ENCODE data around the gene SIT1. TPM values are rescaled to one million over a fixed set of nuclear protein-coding genes. Genes with fewer than 3 reads are reported as not detected.

The SIT1 gene
- total and polyA plus RNA-seq, 4 donors = 0.36 TPM; not detected in 3

DNA sequence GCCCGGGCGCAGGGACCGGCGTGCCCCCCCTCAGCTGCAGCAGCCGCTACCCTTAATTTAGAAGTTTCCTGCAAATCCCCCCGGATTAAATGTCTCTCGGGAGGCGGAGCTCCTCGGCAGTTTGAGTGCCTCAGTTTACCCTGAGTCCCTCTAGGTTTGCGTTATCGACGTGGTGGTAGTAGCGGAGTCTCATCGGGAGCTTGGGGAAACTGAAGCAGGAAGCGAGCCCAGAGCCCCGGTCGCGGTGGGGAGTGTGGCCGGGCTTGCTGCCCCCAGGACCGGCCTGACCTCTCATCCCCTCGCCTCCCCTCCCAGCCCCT, 39.5 kb upstream of the SIT1 start:
- Histone ChIP-seq H3K27ac (ENCODE audit: low read depth, low read length) (peak overlapping the region; percentile 95), H3K27me3 (ENCODE audit: control insufficient read depth, insufficient read depth, low read length) (no peaks in the 10 kb centered on the region), H3K9me3 (ENCODE audit: control insufficient read depth, insufficient read depth, low read length) (no peaks in the 10 kb centered on the region), H3K4me3 (ENCODE audit: low read depth, low read length) (peak overlapping the region; percentile 88), H3K4me1 (ENCODE audit: control insufficient read depth, insufficient read depth, low read length) (peaks cover 34% of the 10 kb centered on the region), H3K36me3 (ENCODE audit: control insufficient read depth, insufficient read depth, low read length) (peaks cover 4% of the 10 kb centered on the region)
- WGBS (ENCODE audit: insufficient coverage) = 0% methylated on average over 21 of the region's 21 CpGs
- DNase-seq (ENCODE audit: low read depth in 4 of 6, low spot score in 6 of 6) = peak in 1 of 6 donors; percentile 48

DNA sequence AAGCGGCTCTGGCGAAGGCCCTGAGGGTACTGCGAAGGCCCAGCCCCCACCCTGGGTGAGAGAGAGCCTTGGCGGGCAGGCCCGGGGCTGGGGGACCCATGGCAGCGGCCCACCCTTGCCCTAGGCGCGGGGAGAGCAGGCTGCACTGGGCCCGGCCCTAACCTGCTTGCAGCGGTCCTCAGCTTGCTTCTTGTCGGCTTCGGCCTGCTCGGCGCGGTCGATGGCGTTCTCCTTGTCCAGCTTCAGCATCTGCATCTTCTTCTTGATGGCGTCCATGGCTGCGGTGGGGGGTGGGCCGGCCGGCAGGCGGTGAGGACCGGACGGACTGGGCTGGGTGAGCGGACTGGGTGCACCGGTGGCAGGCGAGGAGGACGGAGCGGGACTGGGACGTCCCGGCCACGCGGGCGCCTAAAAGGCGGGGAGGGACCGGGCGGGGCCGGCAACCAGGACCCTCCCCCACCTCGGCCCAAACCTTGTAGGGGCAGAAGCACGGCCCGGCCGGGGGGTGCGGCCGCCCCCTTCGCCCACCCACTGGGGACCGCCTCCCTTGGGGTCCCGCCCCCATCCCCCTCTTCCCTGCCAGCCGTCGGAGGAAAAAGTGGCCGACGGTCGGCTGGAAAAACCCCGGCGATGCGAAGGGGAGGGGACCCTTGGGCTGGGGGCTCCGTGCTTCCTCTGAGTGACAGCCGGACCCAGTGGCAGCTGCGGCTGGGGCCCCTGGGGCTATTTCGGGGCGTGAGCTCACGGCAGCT, 39.0 kb upstream of the SIT1 start, which contains the start of gene TPM2:
Gene TPM2 (minus strand): TSS at position 384 of the 752 bp plus-strand sequence. CDS start 108 bp downstream, at position 276.
- peak within 1 kb of the TSS; percentile 88 for H3K4me3 ChIP-seq (ENCODE audit: low read depth, low read length)
- peaks cover 34% of the 10 kb centered on the region for H3K4me1 ChIP-seq (ENCODE audit: control insufficient read depth, insufficient read depth, low read length)
- 9% methylated on average over 57 of the region's 61 CpGs for WGBS (ENCODE audit: insufficient coverage)
- H3K27me3 ChIP-seq (ENCODE audit: control insufficient read depth, insufficient read depth, low read length) = no peaks in the 10 kb centered on the region
- peak within 1 kb of the TSS; percentile 95 for H3K27ac ChIP-seq (ENCODE audit: low read depth, low read length)
- no peaks in the 10 kb centered on the region for H3K9me3 ChIP-seq (ENCODE audit: control insufficient read depth, insufficient read depth, low read length)
- peaks cover 9% of the 10 kb centered on the region for H3K36me3 ChIP-seq (ENCODE audit: control insufficient read depth, insufficient read depth, low read length)
- peak in 1 of 6 donors; percentile 45 for DNase-seq (ENCODE audit: low read depth in 4 of 6, low spot score in 6 of 6)

DNA sequence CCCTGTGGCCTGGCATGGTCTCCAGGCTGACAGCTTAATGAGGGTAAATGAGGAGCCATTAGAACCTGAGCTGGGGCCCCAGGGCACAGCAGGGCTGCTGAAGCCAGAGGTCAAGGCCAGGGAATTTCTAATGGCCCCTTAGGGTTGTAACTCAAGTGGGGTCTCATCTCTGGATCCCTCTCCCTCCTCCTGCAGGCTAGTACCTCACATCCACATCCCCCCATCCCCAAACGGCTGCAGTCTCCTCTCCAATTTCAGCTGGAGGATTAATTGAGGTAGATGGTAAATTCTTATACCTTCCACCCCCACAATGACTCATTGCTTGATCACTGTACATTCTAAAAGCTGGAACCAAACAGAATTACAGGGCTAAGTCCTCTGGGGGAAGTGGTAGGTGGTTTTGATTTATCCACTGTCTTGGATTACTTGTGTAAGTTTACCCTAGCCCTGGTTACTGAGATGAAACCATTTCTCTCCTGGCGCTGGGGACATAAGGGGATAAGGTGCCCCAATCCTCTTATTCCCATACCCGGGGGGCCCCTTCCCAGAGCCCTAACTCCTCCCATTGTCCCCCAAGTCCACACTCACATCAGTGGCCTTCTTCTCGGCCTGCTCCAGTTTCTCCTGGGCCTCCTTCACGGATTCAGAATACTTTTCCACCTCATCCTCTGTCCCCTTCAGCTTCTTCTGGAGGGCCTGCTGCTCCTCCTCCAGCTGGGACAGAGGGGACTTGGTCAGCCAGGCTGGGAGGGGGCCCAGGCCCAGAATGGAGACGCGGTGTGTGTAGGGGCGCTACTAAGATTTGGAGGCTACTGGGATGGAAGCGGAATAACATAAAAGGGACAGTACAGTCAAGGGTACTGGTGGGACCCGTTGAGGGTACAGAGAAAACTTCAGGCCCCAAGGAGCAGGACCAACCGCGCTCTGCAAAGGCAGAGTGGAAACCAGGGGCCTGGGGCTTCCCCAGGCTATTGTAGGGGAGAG, 38.1 kb upstream of the SIT1 start:
- 60% methylated on average over 11 of the region's 12 CpGs for WGBS (ENCODE audit: insufficient coverage)
- DNase-seq (ENCODE audit: low read depth in 4 of 6, low spot score in 6 of 6) = no peak
- H3K9me3 ChIP-seq (ENCODE audit: control insufficient read depth, insufficient read depth, low read length) = no peaks in the 10 kb centered on the region
- peak overlapping the region; percentile 88 for H3K4me3 ChIP-seq (ENCODE audit: low read depth, low read length)
- no peaks in the 10 kb centered on the region for H3K27me3 ChIP-seq (ENCODE audit: control insufficient read depth, insufficient read depth, low read length)
- peaks cover 34% of the 10 kb centered on the region for H3K4me1 ChIP-seq (ENCODE audit: control insufficient read depth, insufficient read depth, low read length)
- peaks cover 13% of the 10 kb centered on the region for H3K36me3 ChIP-seq (ENCODE audit: control insufficient read depth, insufficient read depth, low read length)
- H3K27ac ChIP-seq (ENCODE audit: low read depth, low read length) = peak overlapping the region; percentile 95

DNA sequence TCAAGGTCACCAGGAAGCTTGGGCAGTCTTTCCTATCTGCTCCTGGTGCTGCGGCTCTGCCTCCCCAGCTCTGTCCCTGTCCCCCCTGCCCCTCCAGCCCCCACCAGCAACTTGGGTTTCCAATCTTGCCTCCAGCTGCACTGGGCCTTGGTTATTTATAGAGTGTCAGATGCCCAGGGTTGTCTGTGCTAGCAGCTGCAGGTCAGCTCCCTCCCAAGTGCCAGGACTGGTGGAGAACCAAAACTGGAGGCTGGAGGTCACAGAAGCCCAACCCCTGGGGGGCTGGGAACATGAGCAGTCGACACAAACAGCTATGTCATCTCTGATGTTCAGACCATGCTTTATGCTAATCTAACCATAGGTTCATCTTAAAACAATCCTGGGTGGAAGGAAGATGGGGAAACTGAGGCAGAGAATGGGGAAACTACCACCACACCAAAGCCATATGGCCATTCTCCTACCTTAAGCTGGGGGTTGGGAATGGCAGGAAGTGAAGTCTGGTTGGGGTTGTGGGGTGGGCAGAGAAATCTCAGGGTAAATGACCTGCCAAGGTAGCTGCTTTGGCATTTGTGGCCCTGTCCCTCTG, 37.3 kb upstream of the SIT1 start:
- no peak overlapping the region for H3K4me3 ChIP-seq (ENCODE audit: low read depth, low read length)
- no peak for DNase-seq (ENCODE audit: low read depth in 4 of 6, low spot score in 6 of 6)
- no peaks in the 10 kb centered on the region for H3K9me3 ChIP-seq (ENCODE audit: control insufficient read depth, insufficient read depth, low read length)
- H3K4me1 ChIP-seq (ENCODE audit: control insufficient read depth, insufficient read depth, low read length) = peaks cover 34% of the 10 kb centered on the region
- no CpG with 5 or more reads among the region's 2 CpGs for WGBS (ENCODE audit: insufficient coverage)
- peaks cover 13% of the 10 kb centered on the region for H3K36me3 ChIP-seq (ENCODE audit: control insufficient read depth, insufficient read depth, low read length)
- no peaks in the 10 kb centered on the region for H3K27me3 ChIP-seq (ENCODE audit: control insufficient read depth, insufficient read depth, low read length)
- no peak overlapping the region for H3K27ac ChIP-seq (ENCODE audit: low read depth, low read length)

DNA sequence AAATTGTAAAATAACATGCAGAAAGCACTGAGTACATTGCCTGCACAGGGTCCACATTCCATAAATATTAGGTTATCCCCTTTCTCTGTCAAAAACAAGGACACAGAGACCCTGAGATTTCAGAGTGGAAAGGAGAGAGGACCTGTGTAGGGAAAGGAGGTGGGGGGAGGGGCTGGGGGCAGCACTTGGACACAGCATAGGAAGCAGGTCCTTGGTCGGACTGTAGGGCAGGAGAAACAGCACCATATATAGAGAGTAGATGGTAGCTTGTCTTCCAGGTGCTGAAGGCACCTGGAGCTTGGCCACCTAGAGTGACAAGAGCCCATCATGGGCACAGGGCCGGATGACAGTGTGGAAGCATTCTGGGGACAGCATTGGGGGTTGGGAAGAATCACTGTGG, 36.6 kb upstream of the SIT1 start:
- Histone ChIP-seq H3K36me3 (ENCODE audit: control insufficient read depth, insufficient read depth, low read length) (peaks cover 16% of the 10 kb centered on the region), H3K27ac (ENCODE audit: low read depth, low read length) (no peak overlapping the region), H3K9me3 (ENCODE audit: control insufficient read depth, insufficient read depth, low read length) (no peaks in the 10 kb centered on the region), H3K4me3 (ENCODE audit: low read depth, low read length) (no peak overlapping the region), H3K4me1 (ENCODE audit: control insufficient read depth, insufficient read depth, low read length) (peaks cover 34% of the 10 kb centered on the region), H3K27me3 (ENCODE audit: control insufficient read depth, insufficient read depth, low read length) (no peaks in the 10 kb centered on the region)
- no CpG with 5 or more reads among the region's 2 CpGs for WGBS (ENCODE audit: insufficient coverage)
- no peak for DNase-seq (ENCODE audit: low read depth in 4 of 6, low spot score in 6 of 6)

DNA sequence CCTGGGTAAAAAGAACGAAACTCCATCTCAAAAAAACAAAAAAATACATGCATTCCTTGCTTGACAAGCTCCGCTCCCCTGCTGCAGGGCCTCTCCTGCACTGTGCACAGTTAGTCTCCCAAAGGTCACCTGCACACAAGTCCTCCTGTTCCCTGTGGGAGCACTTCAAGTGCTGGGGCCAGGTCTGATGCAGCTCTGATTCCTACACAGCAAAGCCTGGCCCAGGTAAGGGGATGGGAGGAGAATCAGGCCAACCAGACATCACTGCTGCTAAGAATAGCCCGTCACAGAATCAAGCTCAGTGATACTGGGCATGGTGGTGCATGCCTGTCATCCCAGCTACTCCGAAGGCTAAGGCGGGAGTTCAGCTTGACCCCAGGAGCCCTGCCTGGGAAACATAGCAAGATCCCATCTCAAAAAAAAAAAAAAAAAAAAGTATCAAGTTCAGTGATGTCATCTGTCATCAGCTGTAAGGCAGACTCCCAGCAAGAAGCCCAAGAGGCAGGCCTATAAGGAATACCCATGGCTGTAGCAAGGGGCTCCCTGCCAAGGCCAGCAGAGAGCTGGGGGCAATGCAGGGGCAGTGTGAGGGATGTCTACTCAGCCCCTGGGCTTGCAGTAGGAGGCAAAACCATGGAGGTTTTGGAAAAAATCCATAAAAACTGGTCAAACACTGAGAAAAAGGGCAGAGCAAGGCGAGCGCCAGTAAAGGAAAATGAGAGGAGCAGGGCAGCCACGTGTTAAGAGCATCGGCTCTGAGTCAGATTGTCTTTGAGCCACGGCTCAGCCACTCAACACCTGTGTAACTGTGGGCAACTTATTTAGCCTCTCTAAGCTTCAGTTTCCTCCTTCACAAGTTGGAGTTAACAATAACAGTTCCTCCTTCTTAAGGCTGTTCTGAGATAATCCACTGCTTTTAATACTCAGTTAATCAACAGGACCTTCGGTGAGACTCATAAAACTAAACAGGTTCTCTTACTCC, 35.8 kb upstream of the SIT1 start:
- Histone ChIP-seq H3K4me1 (ENCODE audit: control insufficient read depth, insufficient read depth, low read length) (peaks cover 33% of the 10 kb centered on the region), H3K27me3 (ENCODE audit: control insufficient read depth, insufficient read depth, low read length) (no peaks in the 10 kb centered on the region), H3K4me3 (ENCODE audit: low read depth, low read length) (no peak overlapping the region), H3K36me3 (ENCODE audit: control insufficient read depth, insufficient read depth, low read length) (peaks cover 18% of the 10 kb centered on the region), H3K9me3 (ENCODE audit: control insufficient read depth, insufficient read depth, low read length) (no peaks in the 10 kb centered on the region), H3K27ac (ENCODE audit: low read depth, low read length) (peak overlapping the region; percentile 40)
- no peak for DNase-seq (ENCODE audit: low read depth in 4 of 6, low spot score in 6 of 6)
- WGBS (ENCODE audit: insufficient coverage) = 75% methylated on average over 7 of the region's 11 CpGs

DNA sequence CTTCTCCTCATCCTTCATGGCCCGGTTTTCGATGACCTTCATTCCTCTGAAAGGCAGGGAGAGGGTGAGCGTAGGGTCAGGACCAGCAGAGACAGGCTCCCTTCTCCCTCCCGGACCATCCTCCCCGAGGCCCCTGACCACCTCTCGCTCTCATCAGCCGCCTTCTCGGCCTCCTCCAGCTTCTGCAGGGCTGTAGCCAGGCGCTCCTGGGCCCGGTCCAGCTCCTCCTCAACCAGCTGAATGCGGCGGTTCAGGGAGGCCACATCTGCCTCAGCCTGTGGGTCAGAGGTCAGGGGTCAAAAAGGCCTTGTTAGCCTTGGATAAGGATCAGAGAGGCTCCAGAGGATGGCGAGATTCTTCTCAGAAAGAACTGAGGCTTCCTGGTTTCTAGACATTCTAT, 34.8 kb upstream of the SIT1 start:
- WGBS (ENCODE audit: insufficient coverage) = 71% methylated on average over 10 of the region's 13 CpGs
- Histone ChIP-seq H3K9me3 (ENCODE audit: control insufficient read depth, insufficient read depth, low read length) (no peaks in the 10 kb centered on the region), H3K4me1 (ENCODE audit: control insufficient read depth, insufficient read depth, low read length) (peaks cover 27% of the 10 kb centered on the region), H3K36me3 (ENCODE audit: control insufficient read depth, insufficient read depth, low read length) (peaks cover 18% of the 10 kb centered on the region), H3K27me3 (ENCODE audit: control insufficient read depth, insufficient read depth, low read length) (no peaks in the 10 kb centered on the region), H3K4me3 (ENCODE audit: low read depth, low read length) (no peak overlapping the region), H3K27ac (ENCODE audit: low read depth, low read length) (no peak overlapping the region)
- DNase-seq (ENCODE audit: low read depth in 4 of 6, low spot score in 6 of 6) = peak in 1 of 6 donors; percentile 44

DNA sequence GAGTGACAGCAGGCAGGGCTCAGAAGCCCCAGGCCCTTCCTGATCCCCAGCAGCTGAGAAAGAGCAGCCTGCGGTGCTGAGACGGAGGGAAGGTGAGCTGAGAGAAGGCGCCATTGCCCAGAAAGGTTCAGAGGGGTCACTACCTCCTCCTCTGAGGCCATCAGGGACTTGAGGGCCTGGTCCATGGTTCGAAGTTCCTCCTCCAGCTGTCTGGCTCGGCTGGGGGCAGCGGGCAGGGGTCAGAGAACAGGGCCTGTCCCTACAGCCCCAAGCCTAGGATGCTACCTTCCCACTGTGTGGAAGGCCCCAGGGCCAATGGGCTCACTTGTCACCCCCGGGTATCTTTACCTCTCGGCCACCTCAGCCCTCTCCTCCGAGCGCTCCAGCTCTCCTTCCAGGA, 34.2 kb upstream of the SIT1 start:
- no peak for DNase-seq (ENCODE audit: low read depth in 4 of 6, low spot score in 6 of 6)
- 94% methylated on average over 9 of the region's 10 CpGs for WGBS (ENCODE audit: insufficient coverage)
- Histone ChIP-seq H3K4me1 (ENCODE audit: control insufficient read depth, insufficient read depth, low read length) (peaks cover 23% of the 10 kb centered on the region), H3K9me3 (ENCODE audit: control insufficient read depth, insufficient read depth, low read length) (no peaks in the 10 kb centered on the region), H3K4me3 (ENCODE audit: low read depth, low read length) (no peak overlapping the region), H3K27ac (ENCODE audit: low read depth, low read length) (no peak overlapping the region), H3K36me3 (ENCODE audit: control insufficient read depth, insufficient read depth, low read length) (peaks cover 18% of the 10 kb centered on the region), H3K27me3 (ENCODE audit: control insufficient read depth, insufficient read depth, low read length) (no peaks in the 10 kb centered on the region)

DNA sequence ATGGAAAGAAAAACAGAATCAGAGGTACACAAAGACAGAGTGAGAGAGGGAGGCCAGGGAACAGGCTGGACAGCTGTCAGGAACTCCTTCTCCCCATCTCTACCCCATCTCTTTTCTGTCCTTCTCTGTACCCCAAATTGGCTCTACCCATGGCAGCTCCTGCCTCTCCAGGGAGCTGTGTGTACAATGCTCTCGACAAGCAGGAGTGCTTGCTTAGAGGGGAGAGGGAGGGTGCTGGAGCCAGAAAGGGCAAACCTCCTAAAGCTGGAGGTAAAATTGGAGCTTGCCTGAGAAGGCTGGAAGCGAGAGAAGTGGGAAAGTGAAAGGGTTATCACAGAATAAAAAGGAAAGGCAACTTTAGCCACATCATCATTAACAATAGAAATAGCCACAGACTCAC, 32.6 kb upstream of the SIT1 start:
- no peak for DNase-seq (ENCODE audit: low read depth in 4 of 6, low spot score in 6 of 6)
- Histone ChIP-seq H3K4me3 (ENCODE audit: low read depth, low read length) (no peak overlapping the region), H3K9me3 (ENCODE audit: control insufficient read depth, insufficient read depth, low read length) (no peaks in the 10 kb centered on the region), H3K36me3 (ENCODE audit: control insufficient read depth, insufficient read depth, low read length) (peaks cover 18% of the 10 kb centered on the region), H3K27ac (ENCODE audit: low read depth, low read length) (no peak overlapping the region), H3K4me1 (ENCODE audit: control insufficient read depth, insufficient read depth, low read length) (peaks cover 12% of the 10 kb centered on the region), H3K27me3 (ENCODE audit: control insufficient read depth, insufficient read depth, low read length) (no peaks in the 10 kb centered on the region)
- WGBS (ENCODE audit: insufficient coverage) = 57% methylated on average over 1 of the region's 2 CpGs

Data from spinal cord (tissue), 10 donors.